A549 (cell line): ENCODE measurements around the gene PDZD2. TPM values are rescaled to one million over a fixed set of nuclear protein-coding genes. Genes with fewer than 3 reads are reported as not detected.
A peak's percentile ranks its signal among the peaks of the same experiment; 100 is the strongest.

Source experiments
- ATAC-seq, 2 experiments: fragments of 200-7000 bp in 1 of 2; fragments of >200 bp in 1 of 2; cut with Nextera tagmentation in 1 of 2; cut with Tn5 transposase in 1 of 2; 3 replicates each; pipeline versions ENCODE4 v1.8.0 to v1.9.1; 2018 to 2020; ENCODE audit warnings: mild to moderate bottlenecking in 1 of 2, moderate library complexity in 1 of 2
- CTCF ChIA-PET: fragments of 300-600 bp; sonication (Branson Sonifier 250); formaldehyde crosslinking; extraction: SDS; loops from one replicate; lab custom pipeline; 2021; ENCODE audit warnings: antibody characterized with exemption, inconsistent platforms; lab: Yijun Ruan, JAX
- POLR2A ChIA-PET: fragments of 350-600 bp; formaldehyde crosslinking; extraction: SDS; loops from one replicate; lab custom pipeline; 2021; ENCODE audit warnings: antibody characterized with exemption, inconsistent platforms; lab: Yijun Ruan, JAX
- DNase-seq, 2 experiments: peaks; one replicate each; pipeline versions ENCODE4 v3.0.0 to v3.0.0-alpha.2; 2011 to 2016; ENCODE audit warnings: low read depth in 1 of 2, low spot score in 1 of 2
- FAIRE-seq: peaks from 2 replicates; lab custom pipeline; 2011; peaks lifted over from hg19 to GRCh38; lab: Jason Lieb, UNC
- H3K27ac ChIP-seq, 2 experiments: fragments of >200 bp; sonication (Bioruptor Twin); formaldehyde crosslinking; 3 replicates each; pipeline ENCODE4 v1.5.1; 2016 to 2017
- H3K4me1 ChIP-seq: fragments of >200 bp; sonication (Bioruptor Twin); formaldehyde crosslinking; 3 replicates; pipeline ENCODE4 v1.6.1; 2016
- H3K4me2 ChIP-seq: fragments of >200 bp; sonication (Bioruptor Twin); formaldehyde crosslinking; 3 replicates; pipeline ENCODE4 v1.6.1; 2016
- H3K4me3 ChIP-seq: fragments of >200 bp; sonication (Bioruptor Twin); formaldehyde crosslinking; 3 replicates; pipeline ENCODE4 v1.5.1; 2016
- H3K9me3 ChIP-seq: fragments of >200 bp; sonication (Bioruptor Twin); formaldehyde crosslinking; 3 replicates; pipeline ENCODE4 v1.6.1; 2016
- CBX8 ChIP-seq: fragments of 200-600 bp; sonication (generic); IDR thresholded peaks from 2 replicates; pipeline ENCODE4 v1.6.1; 2016
- CHD4 ChIP-seq: fragments of 200-600 bp; sonication (generic); IDR thresholded peaks from 2 replicates; pipeline ENCODE4 v1.6.1; 2016; ENCODE audit warnings: antibody characterized with exemption, mild to moderate bottlenecking, borderline replicate concordance
- E2F6 ChIP-seq: IDR thresholded peaks from 2 replicates; pipeline ENCODE4 v1.6.1; 2012; ENCODE audit warnings: low read depth, borderline replicate concordance
- EHF ChIP-seq: fragments of 250-450 bp; sonication (Bioruptor Pico); IDR thresholded peaks from 2 replicates; pipeline ENCODE4 v1.5.0; 2020; ENCODE audit warnings: mild to moderate bottlenecking
- EHMT2 ChIP-seq: fragments of 200-600 bp; sonication (generic); IDR thresholded peaks from 2 replicates; pipeline ENCODE4 v1.6.1; 2016; ENCODE audit warnings: antibody characterized with exemption, low read depth, mild to moderate bottlenecking, moderate library complexity
- FOSB ChIP-seq: fragments of 250-450 bp; sonication (Bioruptor Pico); IDR thresholded peaks from 2 replicates; pipeline ENCODE4 v1.5.0; 2020; ENCODE audit warnings: mild to moderate bottlenecking, moderate library complexity
- FOXS1 ChIP-seq: fragments of 250-450 bp; sonication (Bioruptor Pico); IDR thresholded peaks from 2 replicates; pipeline ENCODE4 v1.5.0; 2020; ENCODE audit warnings: mild to moderate bottlenecking, moderate library complexity
- HES2 ChIP-seq: fragments of >200 bp; sonication (Bioruptor Twin); formaldehyde crosslinking; IDR thresholded peaks from 2 replicates; pipeline ENCODE4 v1.6.1; 2016
- HEYL ChIP-seq: fragments of 250-450 bp; sonication (Bioruptor Pico); IDR thresholded peaks from 2 replicates; pipeline ENCODE4 v1.8.0; 2021; ENCODE audit warnings: mild to moderate bottlenecking, moderate library complexity
- HOXA7 ChIP-seq: fragments of 250-450 bp; sonication (Bioruptor Pico); IDR thresholded peaks from 2 replicates; pipeline ENCODE4 v1.5.0; 2020; ENCODE audit warnings: mild to moderate bottlenecking, moderate library complexity
- HOXB13 ChIP-seq: fragments of 250-450 bp; sonication (Bioruptor Pico); IDR thresholded peaks from 2 replicates; pipeline ENCODE4 v1.5.0; 2020; ENCODE audit warnings: low read depth, mild to moderate bottlenecking, moderate library complexity
- HOXB5 ChIP-seq: fragments of 250-450 bp; sonication (Bioruptor Pico); IDR thresholded peaks from 2 replicates; pipeline ENCODE4 v1.5.0; 2020; ENCODE audit warnings: mild to moderate bottlenecking, moderate library complexity
- JUN ChIP-seq, 2 experiments: fragments of >200 bp; sonication (Bioruptor Twin); formaldehyde crosslinking; IDR thresholded peaks; 2 replicates in 1 of 2; 3 replicates in 1 of 2; pipeline ENCODE4 v1.6.1; 2016 to 2017
- JUNB ChIP-seq: fragments of >200 bp; sonication (Bioruptor Twin); formaldehyde crosslinking; IDR thresholded peaks from 2 replicates; pipeline ENCODE4 v1.6.1; 2016
- KDM1A ChIP-seq: fragments of 200-600 bp; sonication (generic); IDR thresholded peaks from 2 replicates; pipeline ENCODE4 v1.6.1; 2016; ENCODE audit warnings: low read depth, mild to moderate bottlenecking
- MYC ChIP-seq: IDR thresholded peaks from 2 replicates; pipeline ENCODE4 v1.6.1; 2012; ENCODE audit warnings: mild to moderate bottlenecking, inconsistent platforms, low read length, improper control_type of control experiment, borderline replicate concordance
- NFE2L2 ChIP-seq: fragments of 150-350 bp; conservative IDR thresholded peaks from 2 replicates; pipeline ENCODE4 v1.6.1; 2014; ENCODE audit warnings: low read length
- NR3C1 ChIP-seq: fragments of >200 bp; sonication (Bioruptor Twin); formaldehyde crosslinking; IDR thresholded peaks from 3 replicates; pipeline ENCODE4 v1.6.1; 2017
- PBX3 ChIP-seq: IDR thresholded peaks from 2 replicates; pipeline ENCODE4 v1.6.1; 2012
- RAD21 ChIP-seq, 2 experiments: fragments of >200 bp in 1 of 2; sonication (Bioruptor Twin) in 1 of 2; formaldehyde crosslinking in 1 of 2; IDR thresholded peaks in 1 of 2; conservative IDR thresholded peaks in 1 of 2; 2 replicates in 1 of 2; 3 replicates in 1 of 2; pipeline ENCODE4 v1.6.1; 2012 to 2018; ENCODE audit warnings: inconsistent platforms in 1 of 2
- RARB ChIP-seq: fragments of 250-450 bp; sonication (Bioruptor Pico); IDR thresholded peaks from 2 replicates; pipeline ENCODE4 v1.8.0; 2021; ENCODE audit warnings: mild to moderate bottlenecking, moderate library complexity
- RCOR1 ChIP-seq: fragments of 150-350 bp; IDR thresholded peaks from 2 replicates; pipeline ENCODE4 v1.6.1; 2014; ENCODE audit warnings: antibody characterized with exemption, low read length, low read depth
- TFCP2L1 ChIP-seq: fragments of 250-450 bp; sonication (Bioruptor Pico); IDR thresholded peaks from 2 replicates; pipeline ENCODE4 v1.5.0; 2021; ENCODE audit warnings: mild to moderate bottlenecking
- ZFP36 ChIP-seq: fragments of 450-650 bp; IDR thresholded peaks from 2 replicates; pipeline ENCODE4 v1.6.1; 2014; ENCODE audit warnings: borderline replicate concordance; ENCODE audit not compliant: partially characterized antibody
- WGBS: methylation state at CpG from one replicate; pipeline ENCODE4 v1.1.6; 2017; ENCODE audit errors: missing lambda C conversion rate; 5-methylcytosine and 5-hydroxymethylcytosine counted together
- polyA plus RNA-seq, 4 experiments: library from polyadenylated mRNA; depleted of rRNA in 3 of 4; stranded (reverse); fragments of >200 nt; fragmentation: RNase III in 1 of 4; extraction: RNeasy Plus Mini Kit Qiagen cat#74134 plus additional on column Dnase treatment in 1 of 4; gene quantifications; 2 replicates in 3 of 4; 3 replicates in 1 of 4; pipeline ENCODE4 v1.2.3, GENCODE V29; 2011 to 2017

PDZD2 gene
- polyA plus RNA-seq, 2 of the 4 experiments (the other 2 are of a cell fraction): 0.06 to 0.09 TPM

- Histone ChIP-seq H3K4me2 (no peak overlapping the region), H3K9me3 (no peaks in the 10 kb centered on the region), H3K27ac (no peak overlapping the region), H3K4me1 (0 out of 3 replicates have a peak, but pooled peaks cover 3% of the 10 kb centered on the region)
- 90% methylated on average over 7 of the region's 7 CpGs for WGBS
- ChIA-PET CTCF (interaction anchor here (1.1 kb wide), 1 partner anchor 18 kb away, joined by 4 read pairs; no protein-coding TSS in a partner anchor), POLR2A (no interaction called here)
- TF ChIP-seq CBX8 (no peak), CHD4 (no peak), NFE2L2 (no peak), MYC (no peak), FOSB (CRISPR knock-in tag) (no peak), PBX3 (no peak), RARB (CRISPR knock-in tag) (no peak), RCOR1 (no peak), HOXB5 (CRISPR knock-in tag) (no peak), HOXA7 (CRISPR knock-in tag) (no peak)
- TF ChIP-seq, all 56 proteins: peak for 0
- FAIRE-seq (no peak), ATAC-seq (no peak), DNase-seq (no peak)
- no peak overlapping the region for H3K4me3 ChIP-seq
These were observed 456.3 kb downstream of the PDZD2 start for GRCh38 chr5:32095261-32095671.

DNA sequence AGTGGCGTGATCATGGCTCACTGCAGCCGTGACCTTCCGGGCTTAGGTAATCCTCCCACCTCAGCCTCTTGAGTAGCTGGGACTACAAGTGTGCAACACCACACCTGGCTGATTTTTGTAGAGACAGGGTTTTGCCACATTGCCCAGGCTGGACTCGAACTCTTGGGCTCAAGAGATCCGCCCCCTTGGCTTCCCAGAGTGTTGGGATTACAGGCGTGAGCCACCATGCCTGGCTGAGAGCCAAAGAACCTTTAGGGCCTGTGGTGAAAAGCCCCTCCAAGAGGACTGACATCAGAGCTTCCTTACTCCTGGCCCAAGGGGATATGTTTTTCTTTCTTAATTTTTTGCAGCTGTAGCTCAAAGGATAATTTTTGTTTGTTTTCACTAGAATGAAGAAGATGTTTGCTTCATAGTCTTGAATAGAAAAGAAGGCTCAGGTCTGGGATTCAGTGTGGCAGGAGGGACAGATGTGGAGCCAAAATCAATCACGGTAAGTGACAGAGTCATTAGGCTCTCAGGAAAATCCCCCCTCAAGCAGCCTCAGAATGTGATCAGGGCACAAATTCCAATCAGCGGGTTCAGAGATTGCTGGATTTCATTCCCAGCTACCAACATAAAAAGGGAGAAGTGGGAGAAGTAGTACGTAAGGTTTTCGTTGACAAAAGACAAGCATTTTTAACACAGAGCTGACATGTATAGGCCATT lies 458.1 kb downstream of the PDZD2 start:
- FAIRE-seq: no peak
- ChIA-PET POLR2A (no interaction called here), CTCF (interaction anchor here (1.3 to 1.4 kb wide), 2 partner anchors 9 to 272 kb away, joined by 3 to 4 read pairs; no protein-coding TSS in a partner anchor)
- Histone ChIP-seq H3K4me1 (0 out of 3 replicates have a peak, but pooled peaks cover 3% of the 10 kb centered on the region), H3K9me3 (no peaks in the 10 kb centered on the region), H3K27ac (no peak overlapping the region)
- DNase-seq: no peak
- TF ChIP-seq HOXB13 (CRISPR knock-in tag): no peak
- TF ChIP-seq E2F6: no peak
- TF ChIP-seq KDM1A: no peak
- TF ChIP-seq HES2: no peak
- TF ChIP-seq FOSB (CRISPR knock-in tag): no peak
- TF ChIP-seq HOXA7 (CRISPR knock-in tag): no peak
- TF ChIP-seq HEYL (CRISPR knock-in tag): no peak
- no peak for TF ChIP-seq EHF (CRISPR knock-in tag)
- no peak for TF ChIP-seq TFCP2L1
- no peak for TF ChIP-seq JUN (IDR thresholded peaks at IDR 0.05)
- TF ChIP-seq NFE2L2: no peak
- no peak for TF ChIP-seq JUNB
- no peak for TF ChIP-seq FOXS1 (CRISPR knock-in tag)
- TF ChIP-seq CBX8: no peak
- TF ChIP-seq, all 56 proteins: peak for 0
- 89% methylated on average over 10 of the region's 10 CpGs for WGBS
- no peak overlapping the region for H3K4me2 ChIP-seq
- H3K4me3 ChIP-seq: no peak overlapping the region
- ATAC-seq: no peak

GRCh38 chr5:32098291-32098690 lies 459.4 kb downstream of the PDZD2 start:
- no peak overlapping the region for H3K4me3 ChIP-seq
- H3K4me2 ChIP-seq: no peak overlapping the region
- H3K4me1 ChIP-seq: no peaks in the 10 kb centered on the region
- TF ChIP-seq EHMT2 (no peak), ZFP36 (no peak), JUNB (no peak), NR3C1 (no peak), RAD21 (conservative IDR thresholded peaks at IDR 0.05 in 1 of 2, IDR thresholded peaks at IDR 0.05 in 1 of 2) (no peak)
- no peak overlapping the region for H3K27ac ChIP-seq
- POLR2A ChIA-PET: no interaction called here
- CTCF ChIA-PET: no interaction called here
- WGBS: 76% methylated on average over 9 of the region's 9 CpGs
- FAIRE-seq: no peak
- no peak for DNase-seq
- ATAC-seq: peak in 1 of 2 experiments; percentile 45; a peak in 2 of 6 replicates
- H3K9me3 ChIP-seq: no peaks in the 10 kb centered on the region
